HL-60 (cell line): ENCODE results near the gene GASK1A.

Experiments
- DNase-seq, 2 experiments: peaks; one replicate each; pipeline ENCODE4 v3.0.0-alpha.2; 2010 to 2020; ENCODE audit warnings: low read depth in 1 of 2, low spot score in 1 of 2
- H3K27ac ChIP-seq: fragments of 250-450 bp; sonication (Bioruptor Pico); replicated peaks from 2 replicates; pipeline ENCODE4 v1.5.1; 2020; ENCODE audit warnings: mild to moderate bottlenecking, moderate library complexity
- H3K27me3 ChIP-seq: fragments of 250-450 bp; sonication (Bioruptor Pico); 2 replicates; pipeline ENCODE4 v1.5.1; 2021; ENCODE audit warnings: mild to moderate bottlenecking, moderate library complexity; ENCODE audit not compliant: insufficient read depth, poor library complexity, severe bottlenecking
- H3K4me3 ChIP-seq: replicated peaks from 2 replicates; pipeline ENCODE4 v1.5.1; 2011; ENCODE audit warnings: mild to moderate bottlenecking, control low read depth, low read length; ENCODE audit not compliant: insufficient read depth
- GABPA ChIP-seq: IDR thresholded peaks from 2 replicates; pipeline ENCODE4 v1.6.1; 2012; ENCODE audit warnings: low read depth
- POLR2AphosphoS5 ChIP-seq: IDR thresholded peaks from 2 replicates; pipeline ENCODE4 v1.6.1; 2012; ENCODE audit warnings: low read depth
- SPI1 ChIP-seq: IDR thresholded peaks from 2 replicates; pipeline ENCODE4 v1.6.1; 2012; ENCODE audit warnings: low read depth, mild to moderate bottlenecking, borderline replicate concordance
- TF ChIP-seq, protein P1 (sequence below): IDR thresholded peaks from 2 replicates; pipeline ENCODE4 v1.6.1; 2012; ENCODE audit warnings: low read depth; ENCODE audit not compliant: insufficient replicate concordance
- TF ChIP-seq, protein P2 (sequence below): IDR thresholded peaks from one replicate; pipeline ENCODE4 v1.5.1; 2011; ENCODE audit warnings: low read length, control low read depth, inconsistent platforms; ENCODE audit not compliant: insufficient read depth

GASK1A gene

GRCh38 chr3:43032646-43033628, 53.8 kb downstream of the GASK1A start:
- Histone ChIP-seq H3K27ac (no peak overlapping the region), H3K27me3 (no peaks in the 10 kb centered on the region), H3K4me3 (no peak overlapping the region)
- DNase-seq = no peak
- TF ChIP-seq SPI1 = no peak
- TF ChIP-seq, protein P1, sequence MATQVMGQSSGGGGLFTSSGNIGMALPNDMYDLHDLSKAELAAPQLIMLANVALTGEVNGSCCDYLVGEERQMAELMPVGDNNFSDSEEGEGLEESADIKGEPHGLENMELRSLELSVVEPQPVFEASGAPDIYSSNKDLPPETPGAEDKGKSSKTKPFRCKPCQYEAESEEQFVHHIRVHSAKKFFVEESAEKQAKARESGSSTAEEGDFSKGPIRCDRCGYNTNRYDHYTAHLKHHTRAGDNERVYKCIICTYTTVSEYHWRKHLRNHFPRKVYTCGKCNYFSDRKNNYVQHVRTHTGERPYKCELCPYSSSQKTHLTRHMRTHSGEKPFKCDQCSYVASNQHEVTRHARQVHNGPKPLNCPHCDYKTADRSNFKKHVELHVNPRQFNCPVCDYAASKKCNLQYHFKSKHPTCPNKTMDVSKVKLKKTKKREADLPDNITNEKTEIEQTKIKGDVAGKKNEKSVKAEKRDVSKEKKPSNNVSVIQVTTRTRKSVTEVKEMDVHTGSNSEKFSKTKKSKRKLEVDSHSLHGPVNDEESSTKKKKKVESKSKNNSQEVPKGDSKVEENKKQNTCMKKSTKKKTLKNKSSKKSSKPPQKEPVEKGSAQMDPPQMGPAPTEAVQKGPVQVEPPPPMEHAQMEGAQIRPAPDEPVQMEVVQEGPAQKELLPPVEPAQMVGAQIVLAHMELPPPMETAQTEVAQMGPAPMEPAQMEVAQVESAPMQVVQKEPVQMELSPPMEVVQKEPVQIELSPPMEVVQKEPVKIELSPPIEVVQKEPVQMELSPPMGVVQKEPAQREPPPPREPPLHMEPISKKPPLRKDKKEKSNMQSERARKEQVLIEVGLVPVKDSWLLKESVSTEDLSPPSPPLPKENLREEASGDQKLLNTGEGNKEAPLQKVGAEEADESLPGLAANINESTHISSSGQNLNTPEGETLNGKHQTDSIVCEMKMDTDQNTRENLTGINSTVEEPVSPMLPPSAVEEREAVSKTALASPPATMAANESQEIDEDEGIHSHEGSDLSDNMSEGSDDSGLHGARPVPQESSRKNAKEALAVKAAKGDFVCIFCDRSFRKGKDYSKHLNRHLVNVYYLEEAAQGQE = no peak
- no peak for TF ChIP-seq POLR2AphosphoS5
- no peak for TF ChIP-seq GABPA
- TF ChIP-seq, protein P2, sequence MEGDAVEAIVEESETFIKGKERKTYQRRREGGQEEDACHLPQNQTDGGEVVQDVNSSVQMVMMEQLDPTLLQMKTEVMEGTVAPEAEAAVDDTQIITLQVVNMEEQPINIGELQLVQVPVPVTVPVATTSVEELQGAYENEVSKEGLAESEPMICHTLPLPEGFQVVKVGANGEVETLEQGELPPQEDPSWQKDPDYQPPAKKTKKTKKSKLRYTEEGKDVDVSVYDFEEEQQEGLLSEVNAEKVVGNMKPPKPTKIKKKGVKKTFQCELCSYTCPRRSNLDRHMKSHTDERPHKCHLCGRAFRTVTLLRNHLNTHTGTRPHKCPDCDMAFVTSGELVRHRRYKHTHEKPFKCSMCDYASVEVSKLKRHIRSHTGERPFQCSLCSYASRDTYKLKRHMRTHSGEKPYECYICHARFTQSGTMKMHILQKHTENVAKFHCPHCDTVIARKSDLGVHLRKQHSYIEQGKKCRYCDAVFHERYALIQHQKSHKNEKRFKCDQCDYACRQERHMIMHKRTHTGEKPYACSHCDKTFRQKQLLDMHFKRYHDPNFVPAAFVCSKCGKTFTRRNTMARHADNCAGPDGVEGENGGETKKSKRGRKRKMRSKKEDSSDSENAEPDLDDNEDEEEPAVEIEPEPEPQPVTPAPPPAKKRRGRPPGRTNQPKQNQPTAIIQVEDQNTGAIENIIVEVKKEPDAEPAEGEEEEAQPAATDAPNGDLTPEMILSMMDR = no peak

DNA sequence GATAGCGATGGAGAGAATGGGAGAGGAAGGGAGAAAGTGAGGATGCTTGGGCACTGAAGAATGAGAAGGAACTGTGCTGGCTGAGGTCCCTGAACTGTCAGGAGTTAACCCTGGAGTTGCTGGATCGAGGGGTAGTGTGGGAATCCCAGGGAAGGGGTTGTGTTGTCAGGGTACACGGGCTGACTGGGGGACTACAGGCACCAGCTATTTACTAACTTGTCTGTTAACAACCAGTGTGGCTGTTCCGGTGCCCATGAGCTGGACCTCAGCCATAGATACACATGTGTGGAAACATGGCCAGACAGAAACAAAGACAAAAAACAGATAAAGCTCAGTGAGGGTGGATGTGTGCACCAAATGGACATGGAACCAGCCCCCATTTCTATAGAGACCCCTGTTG, 55.1 kb downstream of the GASK1A start:
- no peaks in the 10 kb centered on the region for H3K27me3 ChIP-seq
- DNase-seq = no peak
- no peak overlapping the region for H3K27ac ChIP-seq
- TF ChIP-seq, protein P2 = no peak
- TF ChIP-seq GABPA = no peak
- TF ChIP-seq, protein P1 = no peak
- TF ChIP-seq POLR2AphosphoS5 = no peak
- no peak for TF ChIP-seq SPI1
- H3K4me3 ChIP-seq = no peak overlapping the region

DNA sequence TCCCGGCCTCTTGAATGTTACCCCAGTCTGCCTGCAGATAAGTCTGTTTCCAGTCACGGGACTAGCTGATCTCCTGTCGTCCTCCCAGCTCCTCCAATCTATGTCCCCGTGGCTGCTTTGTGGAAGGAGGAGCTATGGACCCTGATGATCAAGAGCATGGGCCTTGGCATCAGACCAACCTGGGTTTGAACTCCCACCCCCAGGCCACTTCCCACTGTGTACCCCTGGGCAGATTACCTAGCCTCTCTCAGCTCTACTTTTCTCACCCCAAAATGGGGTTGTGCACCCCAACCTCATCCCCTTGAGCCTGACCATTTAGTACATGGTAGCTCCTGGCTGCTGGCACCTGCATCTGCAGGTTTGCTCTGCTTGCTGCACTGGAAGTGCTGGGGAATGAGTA, 55.8 kb downstream of the GASK1A start:
- Histone ChIP-seq H3K27ac (no peak overlapping the region), H3K4me3 (no peak overlapping the region), H3K27me3 (no peaks in the 10 kb centered on the region)
- no peak for DNase-seq
- TF ChIP-seq POLR2AphosphoS5 = no peak
- TF ChIP-seq GABPA = no peak
- TF ChIP-seq, protein P1 = no peak
